Neutrophil (primary cell): Measurements from ENCODE around the gene KRT72.

Experiments used
- H3K27ac ChIP-seq: fragments of 200-600 bp; sonication (generic); 2 replicates; pipeline ENCODE4 v1.5.1; 2016; ENCODE audit warnings: mild to moderate bottlenecking, moderate library complexity
- H3K27me3 ChIP-seq: fragments of 200-600 bp; sonication (generic); 2 replicates; pipeline ENCODE4 v1.6.0; 2016; ENCODE audit warnings: mild to moderate bottlenecking
- H3K36me3 ChIP-seq: fragments of 200-600 bp; sonication (generic); 2 replicates; pipeline ENCODE4 v1.5.1; 2017
- H3K4me1 ChIP-seq, 2 experiments: fragments of 200-600 bp in 1 of 2; sonication (generic) in 1 of 2; 1 replicate in 1 of 2; 2 replicates in 1 of 2; pipeline versions ENCODE4 v1.5.1 to v1.6.1; 2013 to 2016; ENCODE audit warnings: low read depth in 1 of 2, low read length in 1 of 2, mild to moderate bottlenecking in 1 of 2, moderate library complexity in 1 of 2; ENCODE audit not compliant: control insufficient read depth in 1 of 2, insufficient read depth in 1 of 2
- H3K4me3 ChIP-seq, 2 experiments: fragments of 200-600 bp in 1 of 2; sonication (generic) in 1 of 2; 1 replicate in 1 of 2; 2 replicates in 1 of 2; pipeline ENCODE4 v1.5.1; 2013 to 2016; ENCODE audit warnings: low read depth in 1 of 2, low read length in 1 of 2, mild to moderate bottlenecking in 1 of 2, moderate library complexity in 1 of 2
- H3K9me3 ChIP-seq: fragments of 200-600 bp; sonication (generic); 2 replicates; pipeline ENCODE4 v1.5.1; 2016
- TF ChIP-seq, protein P1 (sequence below): fragments of 200-600 bp; sonication (generic); IDR thresholded peaks from 2 replicates; pipeline ENCODE4 v1.5.1; 2016; ENCODE audit warnings: antibody characterized with exemption

Gene KRT72

DNA sequence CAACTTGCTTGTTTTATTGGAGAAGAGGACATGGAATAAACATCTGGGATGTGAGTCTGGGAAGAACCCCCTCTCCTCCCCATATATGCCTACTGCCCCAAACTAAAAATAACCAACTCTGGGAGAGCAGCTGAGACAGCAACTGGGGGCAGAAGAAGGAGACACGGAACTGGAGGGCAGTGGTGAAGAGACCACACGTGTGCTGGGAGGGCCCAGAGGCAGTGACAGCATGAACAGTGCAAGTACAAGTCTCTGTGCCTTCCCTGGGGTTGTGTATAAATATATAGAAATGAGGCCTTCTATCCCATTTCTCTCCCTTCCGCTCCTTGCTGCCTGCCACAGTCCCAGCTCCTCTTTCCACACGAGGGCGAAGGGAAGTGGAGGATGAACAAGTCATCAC lies 21.1 kb upstream of the KRT72 start:
- no peak overlapping the region for H3K27ac ChIP-seq
- H3K36me3 ChIP-seq = no peaks in the 10 kb centered on the region

DNA sequence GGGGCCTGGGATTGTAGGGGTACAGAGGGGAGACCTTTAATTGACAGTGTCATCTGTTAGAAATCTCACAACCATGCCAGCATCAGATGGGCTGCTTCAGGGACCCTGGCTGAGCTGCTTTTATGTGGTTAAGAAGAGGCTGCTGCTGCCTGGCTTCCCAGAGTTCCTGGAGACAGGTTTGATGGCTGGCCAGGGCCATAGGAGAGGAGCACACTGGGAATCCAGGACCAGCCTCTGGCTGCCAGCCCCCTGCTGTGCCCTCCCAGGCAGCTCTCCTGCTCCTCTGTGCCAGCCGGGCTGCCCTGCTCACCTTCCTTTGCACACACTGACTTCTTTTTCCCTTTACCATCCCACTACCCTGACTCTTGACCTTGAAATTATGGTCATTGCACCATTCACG lies 17.6 kb upstream of the KRT72 start:
- no peak overlapping the region for H3K27ac ChIP-seq
- H3K9me3 ChIP-seq = no peaks in the 10 kb centered on the region
- H3K4me3 ChIP-seq = no peak overlapping the region
- no peaks in the 10 kb centered on the region for H3K27me3 ChIP-seq
- no peaks in the 10 kb centered on the region for H3K4me1 ChIP-seq
- TF ChIP-seq, protein P1, sequence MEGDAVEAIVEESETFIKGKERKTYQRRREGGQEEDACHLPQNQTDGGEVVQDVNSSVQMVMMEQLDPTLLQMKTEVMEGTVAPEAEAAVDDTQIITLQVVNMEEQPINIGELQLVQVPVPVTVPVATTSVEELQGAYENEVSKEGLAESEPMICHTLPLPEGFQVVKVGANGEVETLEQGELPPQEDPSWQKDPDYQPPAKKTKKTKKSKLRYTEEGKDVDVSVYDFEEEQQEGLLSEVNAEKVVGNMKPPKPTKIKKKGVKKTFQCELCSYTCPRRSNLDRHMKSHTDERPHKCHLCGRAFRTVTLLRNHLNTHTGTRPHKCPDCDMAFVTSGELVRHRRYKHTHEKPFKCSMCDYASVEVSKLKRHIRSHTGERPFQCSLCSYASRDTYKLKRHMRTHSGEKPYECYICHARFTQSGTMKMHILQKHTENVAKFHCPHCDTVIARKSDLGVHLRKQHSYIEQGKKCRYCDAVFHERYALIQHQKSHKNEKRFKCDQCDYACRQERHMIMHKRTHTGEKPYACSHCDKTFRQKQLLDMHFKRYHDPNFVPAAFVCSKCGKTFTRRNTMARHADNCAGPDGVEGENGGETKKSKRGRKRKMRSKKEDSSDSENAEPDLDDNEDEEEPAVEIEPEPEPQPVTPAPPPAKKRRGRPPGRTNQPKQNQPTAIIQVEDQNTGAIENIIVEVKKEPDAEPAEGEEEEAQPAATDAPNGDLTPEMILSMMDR = no peak
- no peaks in the 10 kb centered on the region for H3K36me3 ChIP-seq

More for the DNA sequence above, 21.1 kb upstream of the KRT72 start:
- TF ChIP-seq, protein P1 = no peak
- H3K4me1 ChIP-seq = no peaks in the 10 kb centered on the region
- no peak overlapping the region for H3K4me3 ChIP-seq
- H3K27me3 ChIP-seq = no peaks in the 10 kb centered on the region
- H3K9me3 ChIP-seq = no peaks in the 10 kb centered on the region

DNA sequence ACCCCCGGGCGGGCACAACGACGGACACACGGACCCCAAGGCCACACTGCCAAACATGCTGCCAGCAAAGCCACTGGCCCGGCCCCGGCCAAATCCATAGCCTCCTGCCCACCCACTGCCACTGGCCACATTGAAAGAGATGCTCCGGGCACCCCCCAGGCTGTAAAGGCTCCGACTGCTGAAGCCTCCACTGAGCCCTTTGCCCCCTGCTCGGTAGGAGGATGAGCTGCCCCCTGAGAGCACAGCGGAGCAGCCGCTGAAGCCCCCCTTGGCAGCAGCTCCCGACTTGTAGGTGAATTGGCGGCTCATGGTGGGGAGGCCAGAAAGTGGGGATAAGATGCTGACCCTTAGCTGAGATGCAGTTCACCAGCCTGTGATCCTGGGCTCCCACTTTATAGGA lies 17.0 kb upstream of the KRT72 start, which contains the start of gene KRT73:
KRT73 (minus strand) TSS at position 344 of the 400 bp plus-strand sequence; CDS start at position 309, 35 bp downstream.
- no peak within 1 kb of the TSS for H3K27ac ChIP-seq
- no peaks in the 10 kb centered on the region for H3K4me1 ChIP-seq
- TF ChIP-seq, protein P1 = no peak
- no peaks in the 10 kb centered on the region for H3K9me3 ChIP-seq
- no peaks in the 10 kb centered on the region for H3K36me3 ChIP-seq
- H3K4me3 ChIP-seq = no peak within 1 kb of the TSS
- H3K27me3 ChIP-seq = no peaks in the 10 kb centered on the region

DNA sequence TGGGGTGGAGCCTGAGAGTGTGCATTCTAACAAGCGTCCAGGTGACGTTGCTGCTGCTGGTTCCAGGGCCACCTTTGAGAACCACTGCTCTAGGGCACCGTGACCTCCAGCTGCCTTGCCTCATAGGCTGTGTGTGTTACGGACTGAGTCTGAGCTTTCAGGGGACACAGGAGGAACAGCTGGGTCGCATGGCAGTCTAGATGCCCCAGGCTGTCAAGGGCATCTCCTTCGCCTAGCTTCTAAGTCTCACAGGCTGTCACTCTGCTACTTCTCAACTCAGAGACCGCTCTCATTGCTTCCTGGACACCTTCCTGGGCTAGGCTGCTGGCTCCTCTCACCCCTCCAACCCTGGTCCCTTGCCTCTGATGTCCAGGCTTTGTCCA lies 16.1 kb upstream of the KRT72 start:
- H3K9me3 ChIP-seq = no peaks in the 10 kb centered on the region
- H3K4me1 ChIP-seq = no peaks in the 10 kb centered on the region
- no peaks in the 10 kb centered on the region for H3K36me3 ChIP-seq
- no peak overlapping the region for H3K27ac ChIP-seq
- no peaks in the 10 kb centered on the region for H3K27me3 ChIP-seq
- no peak overlapping the region for H3K4me3 ChIP-seq
- TF ChIP-seq, protein P1 = no peak

DNA sequence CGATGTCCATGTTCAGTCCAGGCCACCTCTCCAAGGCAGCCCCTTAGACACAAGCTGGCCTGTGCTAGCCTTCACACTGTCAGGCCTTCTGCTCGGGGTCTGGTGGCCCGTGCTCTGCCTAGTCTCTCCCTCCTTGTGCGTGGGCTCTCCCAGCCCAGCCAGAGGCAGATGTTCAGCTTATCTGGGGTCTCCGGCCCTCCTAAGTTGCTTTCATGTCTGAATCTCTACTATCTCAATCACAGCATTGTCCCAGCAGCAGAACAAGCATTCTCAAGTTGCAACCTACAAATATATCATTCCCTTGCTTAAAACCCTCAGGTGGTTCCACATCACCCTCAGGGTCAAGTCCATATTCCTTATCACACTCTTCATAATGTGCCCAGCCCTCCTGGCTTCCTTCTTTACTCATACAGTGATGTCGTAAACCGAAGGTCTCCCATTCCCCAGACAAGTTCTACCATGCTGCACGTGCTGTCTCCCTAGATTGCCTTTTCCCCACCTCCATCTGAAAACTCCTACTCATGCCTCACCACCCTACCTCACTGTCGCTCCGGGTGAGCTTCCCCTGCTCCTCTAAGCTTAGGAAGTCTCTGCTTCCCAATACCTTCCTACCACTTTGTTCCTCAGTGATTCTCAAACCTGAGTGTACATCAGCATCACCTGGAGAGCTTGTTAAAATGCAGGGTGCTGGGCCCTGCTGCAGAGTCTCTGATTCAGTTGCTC lies 15.6 kb upstream of the KRT72 start:
- Histone ChIP-seq H3K27me3 (no peaks in the 10 kb centered on the region), H3K4me1 (no peaks in the 10 kb centered on the region), H3K27ac (no peak overlapping the region), H3K4me3 (no peak overlapping the region), H3K36me3 (no peaks in the 10 kb centered on the region), H3K9me3 (no peaks in the 10 kb centered on the region)
- TF ChIP-seq, protein P1 = no peak
